Tibial nerve (tissue), 3 donors: Measurements from ENCODE around the gene BCL7A.

Source experiments
- POLR2A ChIP-seq, 2 donors: fragments of 450-650 bp; IDR thresholded peaks; one replicate each; pipeline ENCODE4 v1.6.1; 2017; ENCODE audit warnings: antibody characterized with exemption in 2 of 2, mild to moderate bottlenecking in 2 of 2, moderate library complexity in 2 of 2
- TF ChIP-seq, protein P1 (sequence below), 5 experiments: fragments of 200-600 bp in 3 of 5; fragments of 450-650 bp in 2 of 5; sonication (generic) in 3 of 5; IDR thresholded peaks; one replicate each; pipeline ENCODE4 v1.5.1; 2016 to 2019; ENCODE audit warnings: antibody characterized with exemption in 5 of 5, mild to moderate bottlenecking in 3 of 5, moderate library complexity in 2 of 5

GRCh38 chr12:121980892-121981272 lies 40.8 kb upstream of the BCL7A start:
- TF ChIP-seq, protein P1, sequence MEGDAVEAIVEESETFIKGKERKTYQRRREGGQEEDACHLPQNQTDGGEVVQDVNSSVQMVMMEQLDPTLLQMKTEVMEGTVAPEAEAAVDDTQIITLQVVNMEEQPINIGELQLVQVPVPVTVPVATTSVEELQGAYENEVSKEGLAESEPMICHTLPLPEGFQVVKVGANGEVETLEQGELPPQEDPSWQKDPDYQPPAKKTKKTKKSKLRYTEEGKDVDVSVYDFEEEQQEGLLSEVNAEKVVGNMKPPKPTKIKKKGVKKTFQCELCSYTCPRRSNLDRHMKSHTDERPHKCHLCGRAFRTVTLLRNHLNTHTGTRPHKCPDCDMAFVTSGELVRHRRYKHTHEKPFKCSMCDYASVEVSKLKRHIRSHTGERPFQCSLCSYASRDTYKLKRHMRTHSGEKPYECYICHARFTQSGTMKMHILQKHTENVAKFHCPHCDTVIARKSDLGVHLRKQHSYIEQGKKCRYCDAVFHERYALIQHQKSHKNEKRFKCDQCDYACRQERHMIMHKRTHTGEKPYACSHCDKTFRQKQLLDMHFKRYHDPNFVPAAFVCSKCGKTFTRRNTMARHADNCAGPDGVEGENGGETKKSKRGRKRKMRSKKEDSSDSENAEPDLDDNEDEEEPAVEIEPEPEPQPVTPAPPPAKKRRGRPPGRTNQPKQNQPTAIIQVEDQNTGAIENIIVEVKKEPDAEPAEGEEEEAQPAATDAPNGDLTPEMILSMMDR (IDR thresholded peaks at IDR 0.05): no peak
- TF ChIP-seq POLR2A (IDR thresholded peaks at IDR 0.05): no peak
